K562 (cell line): ENCODE data around the gene RNF180.

Source experiments
- ASH1L ChIP-seq: fragments of 450-650 bp; IDR thresholded peaks from 2 replicates; pipeline ENCODE4 v1.6.1; 2018; ENCODE audit warnings: borderline replicate concordance, mild to moderate bottlenecking, low read depth; ENCODE audit not compliant: partially characterized antibody
- HDAC6 ChIP-seq: IDR thresholded peaks from 2 replicates; pipeline ENCODE4 v1.6.1; 2012; ENCODE audit warnings: low read depth, mild to moderate bottlenecking, control low read depth, inconsistent platforms, low read length, moderate library complexity
- NCOA2 ChIP-seq, 2 experiments: fragments of 450-650 bp; IDR thresholded peaks; 2 replicates each; pipeline ENCODE4 v1.6.1; 2018; ENCODE audit warnings: mild to moderate bottlenecking in 2 of 2, moderate library complexity in 1 of 2; ENCODE audit not compliant: partially characterized antibody in 2 of 2
- NRF1 ChIP-seq, 2 experiments: fragments of 450-650 bp; IDR thresholded peaks in 1 of 2; conservative IDR thresholded peaks in 1 of 2; 2 replicates each; pipeline ENCODE4 v1.6.1; 2014; ENCODE audit warnings: mild to moderate bottlenecking in 2 of 2
- PHF8 ChIP-seq: fragments of 200-600 bp; sonication (generic); IDR thresholded peaks from 2 replicates; pipeline ENCODE4 v1.6.1; 2012; ENCODE audit warnings: mixed run types, mild to moderate bottlenecking, inconsistent platforms, low read length, moderate library complexity, borderline replicate concordance
- PRPF4 ChIP-seq: fragments of 200-400 bp; formaldehyde crosslinking; IDR thresholded peaks from one replicate; pipeline ENCODE4 v1.6.1; 2017; ENCODE audit warnings: low read length, low read depth, mild to moderate bottlenecking; ENCODE audit not compliant: insufficient read depth, poor library complexity, severe bottlenecking
- RBM22 ChIP-seq: fragments of 200-400 bp; formaldehyde crosslinking; IDR thresholded peaks from 2 replicates; pipeline ENCODE4 v1.6.1; 2018; ENCODE audit warnings: low read length, low read depth; ENCODE audit not compliant: poor library complexity, severe bottlenecking
- RFX5 ChIP-seq: IDR thresholded peaks from 2 replicates; pipeline ENCODE4 v1.6.1; 2011; ENCODE audit warnings: low read depth, mild to moderate bottlenecking, improper control_type of control experiment, low read length
- SMAD1 ChIP-seq: fragments of 150-350 bp; IDR thresholded peaks from 2 replicates; pipeline ENCODE4 v1.6.1; 2014; ENCODE audit warnings: low read length, low read depth; ENCODE audit not compliant: partially characterized antibody
- TRIM24 ChIP-seq, 2 experiments: fragments of 450-650 bp; IDR thresholded peaks; 2 replicates each; pipeline ENCODE4 v1.6.1; 2016
- ZZZ3 ChIP-seq: fragments of 450-650 bp; IDR thresholded peaks from 2 replicates; pipeline ENCODE4 v1.6.1; 2016; ENCODE audit warnings: antibody characterized with exemption, mild to moderate bottlenecking, moderate library complexity
- TF ChIP-seq, protein P1 (sequence below): sonication (generic); formaldehyde crosslinking; IDR thresholded peaks from 2 replicates; pipeline ENCODE4 v1.8.0; 2023; ENCODE audit warnings: mild to moderate bottlenecking, missing genetic modification reagents

DNA sequence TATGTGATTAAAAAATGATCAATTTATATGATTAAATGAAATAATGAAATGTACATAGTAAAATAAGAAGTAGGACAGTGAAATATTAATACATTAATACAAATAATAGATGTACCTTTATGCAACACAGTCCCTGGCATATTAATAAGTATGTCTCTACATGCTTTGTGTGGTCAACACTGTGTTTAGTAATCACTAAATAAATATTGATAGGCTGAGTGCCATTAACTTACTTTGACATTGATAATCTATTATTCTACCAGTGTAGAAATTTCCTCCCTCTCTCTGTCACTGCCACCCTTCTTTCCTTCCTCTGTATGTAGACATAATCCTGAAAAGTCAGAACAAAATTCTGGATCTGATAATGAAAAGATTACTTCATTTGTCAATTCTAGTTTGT lies 43.7 kb downstream of the RNF180 start:
- TF ChIP-seq NCOA2 (IDR thresholded peaks at IDR 0.05; ENCODE audit: partially characterized antibody in 2 of 2), result no peak
- no peak for TF ChIP-seq RBM22
- TF ChIP-seq ASH1L, result no peak
- TF ChIP-seq, protein P1, sequence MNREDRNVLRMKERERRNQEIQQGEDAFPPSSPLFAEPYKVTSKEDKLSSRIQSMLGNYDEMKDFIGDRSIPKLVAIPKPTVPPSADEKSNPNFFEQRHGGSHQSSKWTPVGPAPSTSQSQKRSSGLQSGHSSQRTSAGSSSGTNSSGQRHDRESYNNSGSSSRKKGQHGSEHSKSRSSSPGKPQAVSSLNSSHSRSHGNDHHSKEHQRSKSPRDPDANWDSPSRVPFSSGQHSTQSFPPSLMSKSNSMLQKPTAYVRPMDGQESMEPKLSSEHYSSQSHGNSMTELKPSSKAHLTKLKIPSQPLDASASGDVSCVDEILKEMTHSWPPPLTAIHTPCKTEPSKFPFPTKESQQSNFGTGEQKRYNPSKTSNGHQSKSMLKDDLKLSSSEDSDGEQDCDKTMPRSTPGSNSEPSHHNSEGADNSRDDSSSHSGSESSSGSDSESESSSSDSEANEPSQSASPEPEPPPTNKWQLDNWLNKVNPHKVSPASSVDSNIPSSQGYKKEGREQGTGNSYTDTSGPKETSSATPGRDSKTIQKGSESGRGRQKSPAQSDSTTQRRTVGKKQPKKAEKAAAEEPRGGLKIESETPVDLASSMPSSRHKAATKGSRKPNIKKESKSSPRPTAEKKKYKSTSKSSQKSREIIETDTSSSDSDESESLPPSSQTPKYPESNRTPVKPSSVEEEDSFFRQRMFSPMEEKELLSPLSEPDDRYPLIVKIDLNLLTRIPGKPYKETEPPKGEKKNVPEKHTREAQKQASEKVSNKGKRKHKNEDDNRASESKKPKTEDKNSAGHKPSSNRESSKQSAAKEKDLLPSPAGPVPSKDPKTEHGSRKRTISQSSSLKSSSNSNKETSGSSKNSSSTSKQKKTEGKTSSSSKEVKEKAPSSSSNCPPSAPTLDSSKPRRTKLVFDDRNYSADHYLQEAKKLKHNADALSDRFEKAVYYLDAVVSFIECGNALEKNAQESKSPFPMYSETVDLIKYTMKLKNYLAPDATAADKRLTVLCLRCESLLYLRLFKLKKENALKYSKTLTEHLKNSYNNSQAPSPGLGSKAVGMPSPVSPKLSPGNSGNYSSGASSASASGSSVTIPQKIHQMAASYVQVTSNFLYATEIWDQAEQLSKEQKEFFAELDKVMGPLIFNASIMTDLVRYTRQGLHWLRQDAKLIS, result no peak
- TF ChIP-seq NRF1 (conservative IDR thresholded peaks at IDR 0.05 in 1 of 2, IDR thresholded peaks at IDR 0.05 in 1 of 2), result no peak
- no peak for TF ChIP-seq PRPF4
- no peak for TF ChIP-seq PHF8
- no peak for TF ChIP-seq ZZZ3
- no peak for TF ChIP-seq HDAC6
- no peak for TF ChIP-seq SMAD1
- no peak for TF ChIP-seq RFX5
- no peak for TF ChIP-seq TRIM24 (IDR thresholded peaks at IDR 0.05)
